HG03460 (cell line): Measurements from ENCODE around the gene FRK.
"Not testable (repeated sequence)": the region's sequence is repeated elsewhere in the genome, so short reads cannot be mapped to it uniquely, and the experiment has no call there.

Source experiments
- ATAC-seq: cut with Tn5 transposase; IDR thresholded peaks from one replicate; pipeline ENCODE4 v1.9.1; 2021; ENCODE audit not compliant: unreplicated experiment

The FRK gene, protein sequence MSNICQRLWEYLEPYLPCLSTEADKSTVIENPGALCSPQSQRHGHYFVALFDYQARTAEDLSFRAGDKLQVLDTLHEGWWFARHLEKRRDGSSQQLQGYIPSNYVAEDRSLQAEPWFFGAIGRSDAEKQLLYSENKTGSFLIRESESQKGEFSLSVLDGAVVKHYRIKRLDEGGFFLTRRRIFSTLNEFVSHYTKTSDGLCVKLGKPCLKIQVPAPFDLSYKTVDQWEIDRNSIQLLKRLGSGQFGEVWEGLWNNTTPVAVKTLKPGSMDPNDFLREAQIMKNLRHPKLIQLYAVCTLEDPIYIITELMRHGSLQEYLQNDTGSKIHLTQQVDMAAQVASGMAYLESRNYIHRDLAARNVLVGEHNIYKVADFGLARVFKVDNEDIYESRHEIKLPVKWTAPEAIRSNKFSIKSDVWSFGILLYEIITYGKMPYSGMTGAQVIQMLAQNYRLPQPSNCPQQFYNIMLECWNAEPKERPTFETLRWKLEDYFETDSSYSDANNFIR

DNA sequence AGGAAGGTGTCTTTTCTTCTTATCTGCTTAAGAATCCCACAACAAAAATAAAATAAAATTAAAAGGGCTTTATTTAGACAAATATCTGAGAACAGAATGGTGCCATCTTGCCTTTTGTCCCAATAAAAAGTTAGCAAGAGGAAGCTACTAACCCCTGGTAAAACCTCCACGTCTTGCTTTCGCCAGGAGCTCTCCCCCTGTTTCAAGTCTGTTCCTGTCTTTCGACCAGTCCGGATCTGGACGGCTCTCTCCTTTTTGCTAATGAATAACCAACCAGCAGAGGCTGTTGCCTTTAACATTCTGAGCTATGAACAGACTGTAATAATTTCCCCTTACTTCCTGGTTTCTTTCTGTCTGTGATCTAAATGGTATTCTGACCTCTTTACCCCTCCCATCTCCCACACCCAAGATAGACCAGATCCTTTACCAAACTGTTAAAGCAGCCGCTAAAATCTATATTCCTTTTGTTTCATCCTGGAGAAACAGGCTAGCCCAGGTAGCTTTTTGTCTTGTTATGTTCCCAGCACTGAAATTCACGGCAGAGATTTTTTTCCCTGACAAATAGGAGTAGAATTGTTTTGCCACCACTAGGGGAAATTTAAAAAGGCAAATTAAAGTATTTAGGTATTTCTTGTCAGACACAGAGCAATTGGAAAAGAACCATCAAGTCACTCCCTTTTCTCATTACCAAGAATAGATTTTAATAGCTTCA, at the start of gene FRK:
TSS of gene FRK (minus strand) at position 320 of the 712 bp plus-strand sequence. CDS start 580 bp downstream, outside the sequence.
- ATAC-seq: no peak

DNA sequence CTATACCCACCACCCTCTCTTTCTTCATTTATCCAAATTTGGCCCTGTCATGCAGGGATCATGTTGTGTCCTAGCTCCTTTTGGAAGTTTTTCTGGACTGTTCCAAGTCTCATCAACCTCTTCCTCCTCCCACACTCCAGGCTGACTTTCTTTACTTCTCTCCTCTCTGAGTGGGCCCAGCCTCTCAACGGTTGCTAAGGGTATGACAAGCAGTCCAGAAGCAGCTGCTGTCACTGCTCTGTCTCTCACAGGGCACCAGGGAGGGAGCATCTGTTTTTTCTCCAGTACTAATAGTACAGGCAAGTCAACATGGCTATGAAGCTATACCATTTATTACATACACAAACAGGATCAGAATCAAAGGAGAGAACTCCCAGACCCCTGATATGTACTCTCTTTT, 48.1 kb upstream of the FRK start:
- ATAC-seq: no peak

DNA sequence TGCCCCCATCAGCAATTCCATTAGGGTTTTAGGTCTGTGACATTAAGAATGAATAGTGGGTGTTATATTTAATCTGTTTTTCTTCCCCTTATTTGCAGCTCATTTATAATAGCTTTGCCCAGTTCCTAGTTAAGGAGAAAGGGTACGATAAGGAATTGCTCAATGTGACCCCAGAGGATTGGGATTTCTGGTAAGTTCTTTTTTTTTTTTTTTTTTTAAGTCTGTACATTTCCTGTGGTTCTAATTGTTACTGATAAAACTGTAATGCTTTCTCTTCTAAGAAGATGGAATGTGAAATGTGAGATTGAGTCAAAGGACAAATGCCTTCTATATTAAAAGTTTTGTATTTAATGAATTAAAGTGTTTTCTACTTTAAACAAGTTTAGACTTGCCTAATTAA, 45.5 kb upstream of the FRK start:
- ATAC-seq: no peak

DNA sequence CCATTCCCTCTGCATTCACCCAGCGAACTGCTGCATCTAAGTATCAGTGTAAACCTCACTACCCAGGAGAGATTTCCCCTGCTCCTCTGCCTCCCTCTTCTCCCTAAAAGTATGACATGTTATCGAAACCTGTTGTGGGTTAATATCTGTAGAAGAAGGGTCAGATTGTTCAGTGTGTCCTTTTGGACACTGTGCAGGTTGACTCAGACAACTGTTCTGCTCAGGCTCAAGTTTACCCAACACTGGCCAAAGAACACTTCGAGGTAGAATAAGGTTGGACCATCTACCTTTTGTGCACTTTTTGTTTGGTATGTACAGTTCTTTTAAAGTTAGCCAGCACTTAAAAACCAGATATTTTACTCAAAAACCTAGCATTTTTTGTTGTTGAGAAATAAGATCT, 44.6 kb upstream of the FRK start:
- ATAC-seq: no peak

DNA sequence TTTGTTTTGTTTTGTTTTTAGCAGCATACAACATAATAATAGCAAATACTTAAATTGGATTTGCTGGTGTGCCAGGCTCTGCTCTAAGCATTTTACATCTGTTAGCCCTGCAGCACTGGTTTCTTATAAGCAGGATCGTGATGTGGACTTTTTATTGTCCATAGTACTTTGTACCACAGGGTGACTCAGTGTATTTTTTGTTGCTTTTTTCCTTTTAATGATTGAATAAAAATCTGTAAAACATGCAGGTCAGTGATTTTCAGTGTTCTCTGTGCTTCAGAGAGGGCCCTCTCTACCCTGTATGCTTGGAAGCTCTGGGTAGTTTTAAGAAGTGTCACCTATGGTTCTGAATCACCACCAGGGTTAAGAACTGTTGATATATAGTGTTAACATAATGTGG, 43.9 kb upstream of the FRK start:
- ATAC-seq: no peak

DNA sequence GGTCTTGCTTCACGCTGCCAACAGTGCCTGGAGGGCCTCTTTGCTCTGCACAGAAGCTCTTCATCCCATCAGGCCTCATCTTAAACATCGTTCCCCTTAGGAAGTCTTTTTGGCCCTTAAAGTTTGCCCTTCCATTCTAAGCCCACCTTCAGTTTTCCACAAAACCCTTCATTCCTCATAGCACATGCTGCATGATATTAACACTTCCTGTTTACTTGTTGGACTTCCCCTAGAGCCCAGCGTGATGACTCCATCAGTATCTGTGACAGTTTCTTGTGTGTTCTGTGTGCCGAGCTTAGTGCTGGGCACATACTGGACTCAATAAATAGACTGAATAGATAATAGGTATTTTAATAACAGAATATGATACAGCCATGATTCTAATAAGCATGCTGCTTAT, 42.2 kb upstream of the FRK start:
- ATAC-seq: no peak

DNA sequence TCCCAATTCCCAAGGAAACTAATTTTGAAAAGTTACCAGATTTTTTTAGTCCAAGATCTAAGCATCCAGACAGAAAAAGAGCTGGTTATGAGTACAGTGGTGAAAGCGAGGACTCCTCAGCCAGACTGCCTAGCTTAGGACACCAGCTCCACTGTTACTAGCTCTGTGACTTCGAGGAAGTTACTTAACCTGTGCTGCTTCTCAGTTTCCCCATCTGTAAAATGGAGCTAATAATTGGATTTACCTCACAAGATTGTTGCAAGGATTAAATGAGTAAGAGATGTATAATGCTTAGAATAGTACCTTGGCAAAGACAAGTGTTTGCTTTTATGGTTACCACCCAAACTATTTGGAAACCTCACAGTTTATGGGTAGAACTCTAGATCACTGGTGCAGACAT, 41.1 kb upstream of the FRK start:
- no peak for ATAC-seq

DNA sequence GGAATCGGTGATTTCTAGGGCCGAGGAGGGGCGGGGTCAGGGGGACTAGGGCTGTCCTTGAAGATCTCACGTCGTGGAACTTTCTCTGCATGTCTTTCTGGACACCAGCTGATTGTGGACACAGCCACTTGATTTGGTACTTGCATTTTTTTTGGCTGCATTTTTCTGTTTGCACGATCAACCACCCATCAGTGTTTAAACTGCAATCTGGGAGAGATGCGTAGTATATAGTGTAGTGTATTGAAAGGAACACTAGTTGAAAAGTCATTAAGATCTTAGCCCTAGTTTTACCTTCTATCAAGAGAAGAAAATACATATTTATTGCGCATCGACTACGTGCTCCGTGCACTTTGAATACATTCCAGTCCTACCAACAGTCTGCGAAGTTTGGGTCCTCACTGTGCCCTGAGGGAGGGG, 40.6 kb upstream of the FRK start:
- no peak for ATAC-seq

DNA sequence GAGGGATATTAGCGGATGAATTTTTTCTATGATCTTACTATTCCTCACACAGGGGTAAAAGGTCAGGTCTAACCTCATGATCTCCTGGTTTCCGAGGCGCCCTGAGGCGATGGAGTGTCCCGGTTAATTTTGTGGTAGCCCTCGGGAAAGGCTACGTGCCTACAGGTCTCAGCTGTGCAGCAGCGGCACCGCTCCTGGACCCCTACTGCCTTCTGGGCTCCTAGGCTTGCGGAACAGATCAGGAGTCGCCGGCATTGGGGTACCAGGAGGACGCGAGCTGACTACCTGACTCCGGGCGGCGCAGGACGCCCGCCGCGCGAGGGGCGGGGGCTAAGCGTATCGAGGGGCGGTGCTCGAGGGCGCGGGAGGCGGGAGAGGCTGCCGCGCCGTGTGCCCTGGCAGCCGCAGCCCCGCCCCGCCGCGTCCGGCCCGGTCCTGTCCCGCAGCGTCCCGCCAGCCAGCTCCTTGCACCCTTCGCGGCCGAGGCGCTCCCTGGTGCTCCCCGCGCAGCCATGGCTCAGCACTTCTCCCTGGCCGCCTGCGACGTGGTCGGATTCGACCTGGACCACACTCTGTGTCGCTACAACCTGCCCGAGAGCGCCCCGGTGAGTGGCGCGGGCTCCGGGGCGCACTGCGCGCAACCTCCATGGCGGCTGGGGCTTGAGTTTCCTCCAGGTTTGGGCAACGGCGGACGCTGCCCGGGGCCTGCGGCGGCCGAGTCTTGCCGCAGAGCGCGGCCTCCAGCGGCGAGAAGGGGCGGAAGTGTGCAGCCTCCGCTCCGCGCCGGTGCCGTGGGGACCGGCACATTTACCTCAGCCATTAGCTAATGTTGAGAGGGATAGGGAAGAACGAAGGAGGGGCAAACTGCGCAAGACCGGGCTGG, 40.0 kb upstream of the FRK start, which contains the start of gene NT5DC1:
TSS of gene NT5DC1 (plus strand) at position 435 of the 883 bp plus-strand sequence. CDS start at position 513, 78 bp downstream.
- peak; percentile 83 for ATAC-seq

DNA sequence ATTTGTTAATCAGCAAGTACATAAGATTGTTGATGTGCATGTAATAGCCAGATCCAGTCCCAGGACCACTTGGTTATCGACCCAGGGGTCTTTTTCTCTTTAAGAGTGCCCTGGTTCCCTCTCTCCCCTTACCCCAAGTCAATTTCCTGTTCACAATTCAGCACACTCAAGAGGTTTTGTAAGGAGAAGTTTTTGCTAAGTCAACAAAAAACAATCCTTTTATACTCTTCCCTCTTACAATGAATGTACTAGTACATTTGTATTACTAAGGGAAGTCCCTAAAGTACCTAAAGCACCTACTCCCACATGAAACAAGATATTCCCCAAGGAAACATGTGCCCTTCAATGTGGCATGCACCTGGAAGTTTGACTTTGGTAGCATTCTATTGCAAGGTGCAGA, 38.3 kb upstream of the FRK start:
- no peak for ATAC-seq

DNA sequence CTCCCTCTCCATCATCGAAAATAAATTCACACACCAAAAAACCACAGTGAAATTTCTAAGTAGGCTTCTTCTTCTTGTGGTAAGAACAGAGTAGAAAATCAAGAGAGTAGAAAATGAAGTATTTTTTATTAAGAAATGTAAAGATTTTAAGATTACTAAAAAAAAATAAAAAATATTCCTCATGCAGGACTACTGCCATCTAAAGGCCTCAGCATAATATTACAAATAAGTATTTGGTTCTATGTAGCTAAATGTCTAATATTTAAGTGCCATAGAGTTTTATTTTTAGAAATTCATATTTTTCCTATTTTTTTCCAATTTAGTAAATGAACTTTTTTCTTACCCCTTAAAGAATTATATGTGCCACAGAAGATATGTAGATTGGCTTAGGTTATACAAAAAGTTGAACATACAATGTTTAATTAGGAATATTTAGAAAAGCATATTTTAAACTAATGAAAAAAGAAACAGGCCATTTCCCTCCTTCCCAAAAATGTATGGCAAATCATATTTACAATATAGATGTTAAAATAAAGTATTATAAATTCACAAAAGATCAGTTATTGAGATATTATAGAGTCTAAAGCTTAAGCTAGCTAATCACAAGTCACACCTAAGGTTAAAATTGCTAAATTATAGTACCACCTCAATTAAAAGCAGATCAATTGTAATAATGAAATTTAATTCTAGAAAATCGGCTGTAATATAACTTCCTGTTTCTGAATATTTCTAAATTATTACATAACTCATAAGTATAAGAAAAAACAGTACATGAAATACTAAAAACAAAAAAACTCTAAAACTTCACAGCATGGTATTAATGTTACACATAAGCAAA, 36.5 kb upstream of the FRK start:
- no peak for ATAC-seq

DNA sequence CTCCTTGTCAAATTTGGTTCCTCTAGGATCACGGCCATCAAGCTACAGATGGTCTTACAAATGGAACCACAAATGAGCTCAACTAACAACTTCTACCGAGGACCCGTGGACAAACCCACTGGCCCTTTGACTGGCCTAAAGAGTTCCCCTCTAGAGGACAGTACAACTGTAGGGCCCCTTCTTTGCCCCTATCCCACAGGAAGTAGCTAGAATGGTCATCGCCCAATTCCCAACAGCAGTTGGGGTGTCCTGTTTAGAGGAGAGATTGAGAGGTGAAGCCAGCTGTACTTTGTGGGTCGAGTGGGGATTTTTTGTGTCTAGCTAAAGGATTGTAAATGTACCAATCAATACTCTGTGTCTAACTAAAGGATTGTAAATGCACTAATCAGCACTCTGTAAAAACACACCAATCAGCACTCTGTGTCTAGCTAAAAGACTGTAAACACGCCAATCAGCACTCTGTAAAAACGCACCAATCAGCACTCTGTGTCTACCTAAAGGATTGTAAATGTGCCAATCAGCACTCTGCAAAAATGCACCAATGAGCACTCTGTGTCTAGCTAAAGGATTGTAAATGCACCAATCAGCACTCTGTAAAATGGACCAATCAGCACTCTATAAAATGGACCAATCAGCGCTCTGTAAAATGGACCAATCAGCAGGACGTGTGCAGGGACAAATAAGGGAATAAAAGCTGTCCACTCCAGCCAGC, 35.5 kb upstream of the FRK start:
- ATAC-seq: not testable (repeated sequence)

DNA sequence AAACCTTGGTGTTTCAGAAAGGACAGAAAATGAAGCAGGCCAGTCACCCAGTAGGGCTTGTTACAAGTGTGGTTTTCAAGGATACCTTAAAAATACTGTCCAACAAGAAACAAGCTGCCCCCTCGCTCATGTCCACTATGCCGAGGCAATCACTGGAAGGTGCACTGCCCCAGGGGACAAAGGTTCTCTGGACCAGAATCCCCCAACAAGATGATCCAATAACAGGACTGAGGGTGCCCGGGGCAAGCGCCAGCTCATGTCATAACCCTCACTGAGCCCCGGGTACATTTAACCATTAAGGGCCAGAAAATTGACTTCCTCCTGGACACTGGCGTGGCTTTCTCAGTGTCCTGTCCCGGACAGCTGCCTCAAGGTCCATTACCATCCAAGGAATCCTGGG, 33.4 kb upstream of the FRK start:
- ATAC-seq: no peak

DNA sequence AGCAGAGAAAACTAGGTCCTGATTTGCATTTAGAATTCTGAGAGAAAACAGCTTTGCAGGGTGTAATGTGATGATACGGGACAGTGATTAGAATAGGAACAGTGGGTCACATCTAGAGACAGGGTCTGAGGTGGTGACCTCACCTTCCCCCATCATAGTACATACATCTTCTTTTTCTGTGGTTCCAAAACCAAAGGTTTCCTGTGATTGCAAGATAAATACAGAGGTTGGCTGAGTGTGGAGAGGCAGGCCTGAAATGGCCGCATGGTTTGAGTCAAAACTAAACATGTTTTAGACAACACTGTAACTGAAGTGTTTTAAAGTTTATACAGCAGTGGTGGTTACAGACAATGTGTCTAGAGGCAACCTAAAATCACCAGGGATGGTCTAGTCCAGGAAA, 29.6 kb upstream of the FRK start:
- ATAC-seq: peak; percentile 47

DNA sequence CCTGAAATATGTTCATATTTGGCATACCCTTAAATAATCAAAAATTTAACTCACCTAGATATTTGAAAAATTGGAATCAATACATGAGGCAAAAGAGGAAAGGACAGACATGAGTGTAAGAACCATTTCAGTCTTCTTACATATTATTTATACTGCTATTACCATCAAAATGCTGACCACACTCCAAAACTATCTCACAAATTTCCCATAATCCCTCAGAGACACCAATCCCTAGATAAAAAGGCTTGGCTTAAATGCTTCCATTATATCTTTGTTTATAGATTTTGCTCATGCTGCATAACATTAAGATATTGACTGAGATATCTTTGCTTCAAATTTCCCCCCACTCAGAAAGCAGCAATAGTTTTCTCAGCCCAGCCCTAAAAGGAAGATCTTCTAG, 28.3 kb upstream of the FRK start:
- ATAC-seq: no peak

DNA sequence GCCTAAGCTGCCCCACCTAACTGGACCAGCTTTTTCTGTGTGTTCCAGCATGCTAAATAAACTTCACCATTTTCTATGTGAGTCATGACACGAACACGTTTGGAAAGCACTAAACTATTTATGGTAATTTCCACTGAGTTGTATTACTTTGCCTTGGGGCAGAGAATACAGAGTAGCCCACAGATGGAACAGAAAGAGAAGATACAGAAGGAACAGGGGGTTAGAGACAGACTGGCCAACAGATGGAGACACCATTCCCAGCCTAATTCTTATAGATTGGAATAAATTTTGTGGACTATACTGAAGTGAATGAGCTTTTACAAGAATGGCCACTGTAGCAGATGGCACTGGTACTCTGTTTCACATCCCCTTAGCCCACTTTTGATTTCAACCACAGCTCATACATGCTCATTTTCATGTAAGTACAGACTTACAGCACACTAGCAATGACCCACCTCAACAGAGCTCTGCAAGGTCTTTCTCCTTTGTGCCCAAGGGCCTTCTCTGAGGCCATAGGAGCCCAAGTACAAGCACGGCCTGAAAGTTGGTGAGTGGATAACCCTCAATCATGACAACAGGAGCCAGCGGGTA, 26.8 kb upstream of the FRK start:
- peak; percentile 97 for ATAC-seq

DNA sequence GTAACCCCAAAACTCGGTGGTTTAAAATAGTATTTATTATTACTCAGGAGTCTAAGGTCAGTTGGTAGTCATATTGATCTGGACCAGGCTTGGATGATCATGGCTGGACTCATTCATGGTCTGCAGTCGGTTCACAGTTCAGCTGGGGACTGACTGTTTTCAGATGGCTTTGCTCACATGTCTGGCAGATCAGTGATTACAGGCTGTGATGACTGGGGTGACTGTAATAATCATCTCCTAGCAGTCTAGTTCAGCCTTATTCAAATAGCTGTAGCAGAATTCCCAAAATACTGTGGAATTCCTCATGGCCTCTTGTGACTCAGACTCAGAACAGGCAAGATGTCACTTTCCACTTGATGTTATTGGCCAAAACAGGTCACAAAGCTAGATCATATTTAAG, 23.6 kb upstream of the FRK start:
- no peak for ATAC-seq

DNA sequence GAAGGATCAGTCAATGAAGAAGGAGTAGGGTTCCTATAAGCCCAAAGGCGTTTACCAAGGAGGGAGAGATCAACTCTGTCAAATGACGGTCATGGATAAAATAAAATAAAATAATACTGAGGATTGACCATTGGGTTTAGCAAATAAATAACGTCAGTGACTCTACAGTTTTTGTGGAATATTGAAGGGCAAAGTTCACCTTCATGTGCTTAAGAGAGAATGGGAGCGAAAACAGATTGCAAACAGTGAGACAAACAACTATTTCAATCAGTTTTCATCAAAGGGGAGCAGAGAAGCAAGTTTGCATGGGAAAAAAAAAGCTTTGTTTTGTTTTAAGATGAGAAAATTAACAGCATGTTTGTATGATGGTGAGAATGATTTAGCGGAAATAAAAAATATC, 22.4 kb upstream of the FRK start:
- ATAC-seq: no peak

DNA sequence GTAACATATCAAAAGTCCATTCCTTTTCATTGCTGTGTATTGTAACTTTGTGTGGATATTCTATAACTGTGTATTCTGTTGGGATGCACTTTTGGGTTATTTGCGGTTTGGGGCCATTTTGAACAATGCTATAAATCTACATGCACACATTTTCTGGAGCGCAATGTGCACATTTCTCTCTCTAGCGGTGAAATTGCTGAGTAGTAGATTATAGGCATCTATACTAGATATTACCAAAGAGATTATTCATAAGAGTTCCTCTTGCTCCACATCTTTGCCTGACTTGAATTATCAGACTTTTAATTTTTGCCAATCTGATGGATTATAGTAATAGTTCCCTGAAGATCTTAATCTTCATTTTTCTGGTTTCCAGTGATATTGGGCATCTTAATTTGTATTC, 18.3 kb upstream of the FRK start:
- ATAC-seq: no peak
